ENCODE data around the gene PFKFB3. TPM values are rescaled to one million over a fixed set of nuclear protein-coding genes. Genes with fewer than 3 reads are reported as not detected.
A peak's percentile ranks its signal among the peaks of the same experiment; 100 is the strongest.

PFKFB3 gene
- total RNA-seq, 6 donors from 2014 or later, result 48.2 to 236 (median 83.5) TPM

GRCh38 chr10:6256439-6256838 lies 53.7 kb downstream of the PFKFB3 start:
- no peak overlapping the region for H3K4me3 ChIP-seq
- TF ChIP-seq CTCF (IDR thresholded peaks at IDR 0.05) (peak in 1 of 6 experiments; percentile 15), POLR2AphosphoS5 (IDR thresholded peaks at IDR 0.05) (no peak)
- peaks cover 0 to 16% (median 4%) of the 10 kb centered on the region in 4 donors for H3K4me1 ChIP-seq
- H3K9me3 ChIP-seq, result no peaks in the 10 kb centered on the region
- ATAC-seq (ENCODE audit: low FRiP score in 2 of 2) (no peak), DNase-seq (no peak)
- 73 to 87% methylated on average over 8 of the region's 8 CpGs for WGBS, 2 donors
- peak overlapping the region in 3 of 4 donors; percentile 8 to 80 (median 54) for H3K27ac ChIP-seq
- no peaks in the 10 kb centered on the region for H3K27me3 ChIP-seq
- H3K36me3 ChIP-seq, result no peaks in the 10 kb centered on the region

GRCh38 chr10:6259153-6259552 lies 56.4 kb downstream of the PFKFB3 start:
- no peak for TF ChIP-seq POLR2AphosphoS5 (IDR thresholded peaks at IDR 0.05)
- no peak for TF ChIP-seq POLR2A (IDR thresholded peaks at IDR 0.05)
- no peak for TF ChIP-seq EP300 (IDR thresholded peaks at IDR 0.05)
- no peak for TF ChIP-seq CTCF (IDR thresholded peaks at IDR 0.05)
- Histone ChIP-seq H3K4me1 (peaks cover 0 to 16% (median 4%) of the 10 kb centered on the region in 4 donors), H3K27ac (no peak overlapping the region), H3K4me3 (no peak overlapping the region), H3K27me3 (no peaks in the 10 kb centered on the region), H3K9me3 (no peaks in the 10 kb centered on the region), H3K36me3 (no peaks in the 10 kb centered on the region)
- no peak for DNase-seq
- no peak for ATAC-seq (ENCODE audit: low FRiP score in 2 of 2)

- Histone ChIP-seq H3K27ac (no peak overlapping the region), H3K4me3 (no peak overlapping the region), H3K36me3 (no peaks in the 10 kb centered on the region), H3K27me3 (no peaks in the 10 kb centered on the region), H3K9me3 (no peaks in the 10 kb centered on the region), H3K4me1 (peaks cover 0 to 11% (median 4%) of the 10 kb centered on the region in 4 donors)
- DNase-seq, result no peak
- TF ChIP-seq POLR2AphosphoS5 (IDR thresholded peaks at IDR 0.05) (no peak), EP300 (IDR thresholded peaks at IDR 0.05) (no peak), POLR2A (IDR thresholded peaks at IDR 0.05) (no peak), CTCF (IDR thresholded peaks at IDR 0.05) (no peak)
- WGBS, 2 donors, result 92 to 93% methylated on average over 3 of the region's 3 CpGs
- no peak for ATAC-seq (ENCODE audit: low FRiP score in 2 of 2)
Observed at GRCh38 chr10:6260843-6261242, 58.1 kb downstream of the PFKFB3 start.

- TF ChIP-seq EP300 (IDR thresholded peaks at IDR 0.05) (peak in 1 of 4 donors; percentile 53), CTCF (IDR thresholded peaks at IDR 0.05) (no peak), POLR2AphosphoS5 (IDR thresholded peaks at IDR 0.05) (peak in 1 of 2 donors; percentile 10)
- Histone ChIP-seq H3K27me3 (no peaks in the 10 kb centered on the region), H3K36me3 (no peaks in the 10 kb centered on the region), H3K9me3 (no peaks in the 10 kb centered on the region), H3K4me1 (peaks cover 6 to 51% (median 24%) of the 10 kb centered on the region in 4 donors), H3K27ac (peak overlapping the region in 3 of 4 donors; percentile 69 to 85 (median 80)), H3K4me3 (no peak overlapping the region)
- DNase-seq (peak in 1 of 2 donors; percentile 58), ATAC-seq (ENCODE audit: low FRiP score in 2 of 2) (peak in 1 of 2 donors; percentile 47)
- 47 to 61% methylated on average over 6 of the region's 6 CpGs for WGBS, 2 donors
Observed at GRCh38 chr10:6267941-6268340, 65.2 kb downstream of the PFKFB3 start.

GRCh38 chr10:6269432-6269831 lies 66.7 kb downstream of the PFKFB3 start:
- no peaks in the 10 kb centered on the region for H3K36me3 ChIP-seq
- 80 to 81% methylated on average over 2 of the region's 2 CpGs for WGBS, 2 donors
- ATAC-seq (ENCODE audit: low FRiP score in 2 of 2), result no peak
- TF ChIP-seq EP300 (IDR thresholded peaks at IDR 0.05), result no peak
- no peak for TF ChIP-seq CTCF (IDR thresholded peaks at IDR 0.05)
- no peak for TF ChIP-seq POLR2A (IDR thresholded peaks at IDR 0.05)
- no peak for TF ChIP-seq POLR2AphosphoS5 (IDR thresholded peaks at IDR 0.05)
- H3K4me3 ChIP-seq, result no peak overlapping the region
- DNase-seq, result no peak
- peaks cover 8 to 61% (median 32%) of the 10 kb centered on the region in 4 donors for H3K4me1 ChIP-seq
- H3K27ac ChIP-seq, result peak overlapping the region; percentile 77 to 90 (median 82)
- no peaks in the 10 kb centered on the region for H3K27me3 ChIP-seq
- no peaks in the 10 kb centered on the region for H3K9me3 ChIP-seq
